HepG2 (cell line): ENCODE measurements around the gene TMEM247. TPM values are rescaled to one million over a fixed set of nuclear protein-coding genes. Genes with fewer than 3 reads are reported as not detected.

Experiments
- ARID2 ChIP-seq: sonication (generic); formaldehyde crosslinking; IDR thresholded peaks from 2 replicates; pipeline ENCODE4 v1.8.1; 2022; ENCODE audit warnings: mild to moderate bottlenecking, missing genetic modification reagents, borderline replicate concordance
- GTF3A ChIP-seq: sonication (generic); formaldehyde crosslinking; conservative IDR thresholded peaks from 2 replicates; pipeline ENCODE4 v1.4.0; 2020; ENCODE audit warnings: mild to moderate bottlenecking, missing genetic modification reagents
- MXD1 ChIP-seq: sonication (generic); formaldehyde crosslinking; IDR thresholded peaks from 2 replicates; pipeline ENCODE4 v1.4.0; 2020; ENCODE audit warnings: mild to moderate bottlenecking, missing genetic modification reagents
- RAD51 ChIP-seq: fragments of 450-650 bp; IDR thresholded peaks from 2 replicates; pipeline ENCODE4 v1.6.1; 2016; ENCODE audit warnings: borderline replicate concordance
- TBX3 ChIP-seq: fragments of 450-650 bp; IDR thresholded peaks from 2 replicates; pipeline ENCODE4 v1.6.1; 2017; ENCODE audit warnings: antibody characterized with exemption, mild to moderate bottlenecking, inconsistent platforms, borderline replicate concordance
- THAP9 ChIP-seq: sonication (generic); formaldehyde crosslinking; IDR thresholded peaks from 2 replicates; pipeline ENCODE4; 2020; ENCODE audit warnings: missing genetic modification reagents, mild to moderate bottlenecking, borderline replicate concordance
- ZBED4 ChIP-seq: sonication (generic); formaldehyde crosslinking; IDR thresholded peaks from 2 replicates; pipeline ENCODE4 v1.4.0; 2020; ENCODE audit warnings: missing genetic modification reagents, borderline replicate concordance
- ZBTB7A ChIP-seq: sonication (generic); formaldehyde crosslinking; IDR thresholded peaks from 2 replicates; pipeline ENCODE4 v1.8.0; 2022; ENCODE audit warnings: mild to moderate bottlenecking, missing genetic modification reagents
- ZSCAN12 ChIP-seq: sonication (generic); formaldehyde crosslinking; IDR thresholded peaks from 2 replicates; pipeline ENCODE4 v1.9.0; 2021; ENCODE audit warnings: mild to moderate bottlenecking, missing genetic modification reagents
- polyA plus RNA-seq, 8 experiments: library from polyadenylated mRNA; depleted of rRNA in 3 of 8; stranded (reverse) in 7 of 8; unstranded in 1 of 8; fragments of >200 nt; fragmentation: Illumina TruSeq in 4 of 8; extraction: Trizol in 4 of 8; gene quantifications; 2 replicates each; pipeline versions ENCODE4 v1.2.1 to v1.2.3, GENCODE V29; 2011 to 2016; ENCODE audit warnings: low read depth in 4 of 8, missing spikeins in 1 of 8, mixed read lengths in 1 of 8; ENCODE audit not compliant: insufficient read depth in 1 of 8
- small RNA-seq, 3 experiments: library from RNA; depleted of rRNA; stranded (forward); fragments of <200 nt; gene quantifications; one replicate each; pipeline ENCODE3, GENCODE V24; 2012; ENCODE audit warnings: low read depth in 2 of 3, low replicate concordance in 1 of 3; ENCODE audit not compliant: insufficient read length in 3 of 3, insufficient read depth in 2 of 3
- total RNA-seq, 5 experiments: library from RNA; depleted of rRNA; stranded (reverse); fragments of >200 nt; fragmentation: Illumina TruSeq; extraction: Trizol; gene quantifications; 2 replicates each; pipeline ENCODE4 v1.2.3, GENCODE V29; 2016; ENCODE audit warnings: low read depth in 1 of 5

TMEM247 gene
- total and polyA plus RNA-seq, 2 of the 13 experiments (the other 11 are each of a cell fraction or from before 2014, with no cell fraction given) = not detected

GRCh38 chr2:46531863-46532262 lies 52.5 kb downstream of the TMEM247 start (continued):
- TF ChIP-seq THAP9 (CRISPR knock-in tag) (no peak), ZBED4 (CRISPR knock-in tag) (no peak), GTF3A (CRISPR knock-in tag) (no peak), RAD51 (no peak), TBX3 (no peak), ZSCAN12 (CRISPR knock-in tag) (no peak), ZBTB7A (CRISPR knock-in tag) (no peak), MXD1 (CRISPR knock-in tag) (no peak), ARID2 (CRISPR knock-in tag) (no peak)

Small RNAs within 50 kb of the gene (small RNA-seq; reads per million reads assigned to genes)
- 0 reads per million in 3 experiments for gene RN7SL817P

Other genes starting within 250 kb of the TMEM247 start
- 47.1 and 64.9 TPM in 2 replicates for gene EPAS1, start 182.2 kb upstream of the TMEM247 start, total RNA-seq (2016; rRNA removed; fragmentation: Illumina TruSeq; extraction: Trizol)
- gene EPAS1, start 182.2 kb upstream of the TMEM247 start, polyA plus RNA-seq (2011; rRNA removed) = 182 and 202 TPM in 2 replicates
- gene RHOQ, start 62.9 kb downstream of the TMEM247 start, total RNA-seq (2016; rRNA removed; fragmentation: Illumina TruSeq; extraction: Trizol) = 9.9 and 10.4 TPM in 2 replicates
- 14.2 and 15.3 TPM in 2 replicates for gene RHOQ, start 62.9 kb downstream of the TMEM247 start, polyA plus RNA-seq (2011; rRNA removed)
- 2.1 and 2.4 TPM in 2 replicates for gene ATP6V1E2, start 63.0 kb downstream of the TMEM247 start, total RNA-seq (2016; rRNA removed; fragmentation: Illumina TruSeq; extraction: Trizol)
- 1.9 and 2.9 TPM in 2 replicates for gene ATP6V1E2, start 63.0 kb downstream of the TMEM247 start, polyA plus RNA-seq (2011; rRNA removed)
- 37.8 and 53.2 TPM in 2 replicates for gene PIGF, start 137.5 kb downstream of the TMEM247 start, total RNA-seq (2016; rRNA removed; fragmentation: Illumina TruSeq; extraction: Trizol)
- 73.6 and 90.2 TPM in 2 replicates for gene PIGF, start 137.5 kb downstream of the TMEM247 start, polyA plus RNA-seq (2011; rRNA removed)
- 20.1 and 27.7 TPM in 2 replicates for gene CRIPT, start 137.7 kb downstream of the TMEM247 start, total RNA-seq (2016; rRNA removed; fragmentation: Illumina TruSeq; extraction: Trizol)
- 7.1 and 10.7 TPM in 2 replicates for gene CRIPT, start 137.7 kb downstream of the TMEM247 start, polyA plus RNA-seq (2011; rRNA removed)
- 17.6 and 27.6 TPM in 2 replicates for gene SOCS5, start 219.7 kb downstream of the TMEM247 start, total RNA-seq (2016; rRNA removed; fragmentation: Illumina TruSeq; extraction: Trizol)
- gene SOCS5, start 219.7 kb downstream of the TMEM247 start, polyA plus RNA-seq (2011; rRNA removed) = 11.8 and 14.8 TPM in 2 replicates